Measurements from ENCODE around the gene STRA6.

STRA6 gene

GRCh38 chr15:74130849-74131627 lies 71.5 kb downstream of the STRA6 start:
- no peak for DNase-seq

GRCh38 chr15:74130155-74130848 lies 72.3 kb downstream of the STRA6 start, which contains the start of gene ISLR2:
TSS of gene ISLR2 (plus strand) at chr15:74130586. CDS start at chr15:74132755, 2,169 bp downstream.
- no peak for DNase-seq

GRCh38 chr15:74129586-74130154 lies 72.9 kb downstream of the STRA6 start:
- DNase-seq, result no peak

Measured in suppressor macrophage (primary cell).